ENCODE results near the gene PNMA8A.

DNA sequence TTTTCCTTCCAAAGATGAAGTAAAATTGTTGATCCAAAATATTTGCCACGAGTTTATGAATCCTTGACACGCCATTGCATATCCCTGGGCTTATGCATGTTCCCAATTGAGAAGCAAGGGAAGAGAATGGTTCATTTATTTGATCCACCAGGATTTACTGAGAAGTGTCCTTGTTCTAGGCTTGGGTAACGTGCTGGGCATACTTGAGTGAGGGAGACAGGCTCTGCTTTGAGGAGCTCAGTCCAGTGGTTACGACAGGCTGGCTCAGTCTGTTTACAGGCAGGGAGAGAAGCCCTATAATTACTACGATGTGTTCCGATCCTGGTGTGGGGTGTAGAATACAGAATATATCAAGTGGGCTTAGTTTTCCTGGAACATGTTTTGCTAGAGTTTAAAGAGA, 36.4 kb downstream of the PNMA8A start:
- TF ChIP-seq CTCF (IDR thresholded peaks at IDR 0.05) (no peak), POLR2A (IDR thresholded peaks at IDR 0.05) (no peak)

Data from adrenal gland (tissue), 5 donors.